ENCODE results near the gene IPO7.
"Not testable (repeated sequence)": the region's sequence is repeated elsewhere in the genome, so short reads cannot be mapped to it uniquely, and the experiment has no call there.

IPO7 gene

GRCh38 chr11:9384535-9385326 lies at the start of gene IPO7:
IPO7 (plus strand) TSS chr11:9384652; CDS start chr11:9384764, 112 bp downstream.
- DNase-seq: peak; percentile 90

- no peak for DNase-seq
Measured at GRCh38 chr11:9341638-9342178, 42.7 kb upstream of the IPO7 start.

- DNase-seq: no peak
Measured at GRCh38 chr11:9344061-9344680, 40.3 kb upstream of the IPO7 start.

GRCh38 chr11:9347100-9347499 lies 37.4 kb upstream of the IPO7 start:
- peak; percentile 13 for DNase-seq

GRCh38 chr11:9347779-9348178 lies 36.7 kb upstream of the IPO7 start:
- DNase-seq: not testable (repeated sequence)

- DNase-seq: no peak
Measured at GRCh38 chr11:9351321-9351881, 33.1 kb upstream of the IPO7 start.

GRCh38 chr11:9357041-9357440 lies 27.4 kb upstream of the IPO7 start:
- DNase-seq: no peak

GRCh38 chr11:9360862-9361622 lies 23.4 kb upstream of the IPO7 start:
- DNase-seq: not testable (repeated sequence)

GRCh38 chr11:9362393-9362863 lies 22.0 kb upstream of the IPO7 start:
- DNase-seq: no peak

GRCh38 chr11:9363954-9364912 lies 20.2 kb upstream of the IPO7 start:
- DNase-seq: peak; percentile 84

GRCh38 chr11:9367551-9367950 lies 16.9 kb upstream of the IPO7 start:
- no peak for DNase-seq

GRCh38 chr11:9377036-9377435 lies 7.4 kb upstream of the IPO7 start:
- DNase-seq: no peak

- DNase-seq: no peak
Measured at GRCh38 chr11:9379041-9379440, 5.4 kb upstream of the IPO7 start.

- no peak for DNase-seq
Measured at GRCh38 chr11:9380773-9381172, 3.7 kb upstream of the IPO7 start.

- DNase-seq: peak; percentile 16
Measured at GRCh38 chr11:9385327-9385899, 961 bp downstream of the IPO7 start.

- DNase-seq: no peak
Measured at GRCh38 chr11:9386086-9386485, 1.6 kb downstream of the IPO7 start.

GRCh38 chr11:9386901-9387300 lies 2.4 kb downstream of the IPO7 start:
- DNase-seq: no peak

GRCh38 chr11:9396310-9396709 lies 11.9 kb downstream of the IPO7 start:
- DNase-seq: no peak

GRCh38 chr11:9396752-9397151 lies 12.3 kb downstream of the IPO7 start:
- DNase-seq: no peak

GRCh38 chr11:9397746-9398680 lies 13.6 kb downstream of the IPO7 start:
- no peak for DNase-seq

Measured in CD4-positive, alpha-beta T cell treated with Interleukin-17A for 1 hour (primary cell).